GM23338 (cell line): ENCODE data around the gene C19orf47.

Source experiments
- CREB1 ChIP-seq: fragments of 250-450 bp; sonication (Bioruptor Pico); IDR thresholded peaks from 2 replicates; pipeline ENCODE4 v1.5.0; 2020; ENCODE audit warnings: low read depth, mild to moderate bottlenecking, moderate library complexity
- EZH2 ChIP-seq: fragments of 200-600 bp; sonication (generic); IDR thresholded peaks from one replicate; pipeline ENCODE4 v1.8.0; 2017; ENCODE audit warnings: antibody characterized with exemption, mild to moderate bottlenecking, low read depth; ENCODE audit not compliant: unreplicated experiment
- EZH2phosphoT487 ChIP-seq: fragments of 200-600 bp; sonication (generic); IDR thresholded peaks from one replicate; pipeline ENCODE4 v1.8.1; 2018; ENCODE audit warnings: antibody characterized with exemption; ENCODE audit not compliant: unreplicated experiment
- JUNB ChIP-seq: IDR thresholded peaks from one replicate; pipeline ENCODE4 v1.6.1; 2016; ENCODE audit warnings: antibody characterized with exemption; ENCODE audit not compliant: unreplicated experiment
- NANOG ChIP-seq: IDR thresholded peaks from 2 replicates; pipeline ENCODE4 v1.6.1; 2016; ENCODE audit warnings: antibody characterized with exemption, borderline replicate concordance
- POLR2AphosphoS5 ChIP-seq: IDR thresholded peaks from 2 replicates; pipeline ENCODE4 v1.6.1; 2016; ENCODE audit warnings: antibody characterized with exemption, low read depth
- TF ChIP-seq, protein P1 (sequence below), 2 experiments: fragments of 200-600 bp in 1 of 2; sonication (generic) in 1 of 2; conservative IDR thresholded peaks; 2 replicates each; pipeline versions ENCODE4 v1.5.1 to v1.6.1; 2016 to 2017; ENCODE audit warnings: antibody characterized with exemption in 2 of 2, low read depth in 2 of 2, mild to moderate bottlenecking in 2 of 2, moderate library complexity in 1 of 2
- TF ChIP-seq, protein P2 (sequence below): IDR thresholded peaks from one replicate; pipeline ENCODE4 v1.6.1; 2018; ENCODE audit warnings: antibody characterized with exemption; ENCODE audit not compliant: unreplicated experiment
- TF ChIP-seq, protein P3 (sequence below): IDR thresholded peaks from 2 replicates; pipeline ENCODE4 v1.6.1; 2016; ENCODE audit warnings: antibody characterized with exemption

- no peak for TF ChIP-seq NANOG
- TF ChIP-seq, protein P1, sequence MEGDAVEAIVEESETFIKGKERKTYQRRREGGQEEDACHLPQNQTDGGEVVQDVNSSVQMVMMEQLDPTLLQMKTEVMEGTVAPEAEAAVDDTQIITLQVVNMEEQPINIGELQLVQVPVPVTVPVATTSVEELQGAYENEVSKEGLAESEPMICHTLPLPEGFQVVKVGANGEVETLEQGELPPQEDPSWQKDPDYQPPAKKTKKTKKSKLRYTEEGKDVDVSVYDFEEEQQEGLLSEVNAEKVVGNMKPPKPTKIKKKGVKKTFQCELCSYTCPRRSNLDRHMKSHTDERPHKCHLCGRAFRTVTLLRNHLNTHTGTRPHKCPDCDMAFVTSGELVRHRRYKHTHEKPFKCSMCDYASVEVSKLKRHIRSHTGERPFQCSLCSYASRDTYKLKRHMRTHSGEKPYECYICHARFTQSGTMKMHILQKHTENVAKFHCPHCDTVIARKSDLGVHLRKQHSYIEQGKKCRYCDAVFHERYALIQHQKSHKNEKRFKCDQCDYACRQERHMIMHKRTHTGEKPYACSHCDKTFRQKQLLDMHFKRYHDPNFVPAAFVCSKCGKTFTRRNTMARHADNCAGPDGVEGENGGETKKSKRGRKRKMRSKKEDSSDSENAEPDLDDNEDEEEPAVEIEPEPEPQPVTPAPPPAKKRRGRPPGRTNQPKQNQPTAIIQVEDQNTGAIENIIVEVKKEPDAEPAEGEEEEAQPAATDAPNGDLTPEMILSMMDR (conservative IDR thresholded peaks at IDR 0.05; ENCODE audit: low read depth in 2 of 2), result no peak
- peak; percentile 50 for TF ChIP-seq POLR2AphosphoS5
- no peak for TF ChIP-seq EZH2
- TF ChIP-seq, protein P2, sequence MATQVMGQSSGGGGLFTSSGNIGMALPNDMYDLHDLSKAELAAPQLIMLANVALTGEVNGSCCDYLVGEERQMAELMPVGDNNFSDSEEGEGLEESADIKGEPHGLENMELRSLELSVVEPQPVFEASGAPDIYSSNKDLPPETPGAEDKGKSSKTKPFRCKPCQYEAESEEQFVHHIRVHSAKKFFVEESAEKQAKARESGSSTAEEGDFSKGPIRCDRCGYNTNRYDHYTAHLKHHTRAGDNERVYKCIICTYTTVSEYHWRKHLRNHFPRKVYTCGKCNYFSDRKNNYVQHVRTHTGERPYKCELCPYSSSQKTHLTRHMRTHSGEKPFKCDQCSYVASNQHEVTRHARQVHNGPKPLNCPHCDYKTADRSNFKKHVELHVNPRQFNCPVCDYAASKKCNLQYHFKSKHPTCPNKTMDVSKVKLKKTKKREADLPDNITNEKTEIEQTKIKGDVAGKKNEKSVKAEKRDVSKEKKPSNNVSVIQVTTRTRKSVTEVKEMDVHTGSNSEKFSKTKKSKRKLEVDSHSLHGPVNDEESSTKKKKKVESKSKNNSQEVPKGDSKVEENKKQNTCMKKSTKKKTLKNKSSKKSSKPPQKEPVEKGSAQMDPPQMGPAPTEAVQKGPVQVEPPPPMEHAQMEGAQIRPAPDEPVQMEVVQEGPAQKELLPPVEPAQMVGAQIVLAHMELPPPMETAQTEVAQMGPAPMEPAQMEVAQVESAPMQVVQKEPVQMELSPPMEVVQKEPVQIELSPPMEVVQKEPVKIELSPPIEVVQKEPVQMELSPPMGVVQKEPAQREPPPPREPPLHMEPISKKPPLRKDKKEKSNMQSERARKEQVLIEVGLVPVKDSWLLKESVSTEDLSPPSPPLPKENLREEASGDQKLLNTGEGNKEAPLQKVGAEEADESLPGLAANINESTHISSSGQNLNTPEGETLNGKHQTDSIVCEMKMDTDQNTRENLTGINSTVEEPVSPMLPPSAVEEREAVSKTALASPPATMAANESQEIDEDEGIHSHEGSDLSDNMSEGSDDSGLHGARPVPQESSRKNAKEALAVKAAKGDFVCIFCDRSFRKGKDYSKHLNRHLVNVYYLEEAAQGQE, result no peak
- TF ChIP-seq CREB1, result peak; percentile 75
- no peak for TF ChIP-seq JUNB
- TF ChIP-seq EZH2phosphoT487, result no peak
- TF ChIP-seq, protein P3, sequence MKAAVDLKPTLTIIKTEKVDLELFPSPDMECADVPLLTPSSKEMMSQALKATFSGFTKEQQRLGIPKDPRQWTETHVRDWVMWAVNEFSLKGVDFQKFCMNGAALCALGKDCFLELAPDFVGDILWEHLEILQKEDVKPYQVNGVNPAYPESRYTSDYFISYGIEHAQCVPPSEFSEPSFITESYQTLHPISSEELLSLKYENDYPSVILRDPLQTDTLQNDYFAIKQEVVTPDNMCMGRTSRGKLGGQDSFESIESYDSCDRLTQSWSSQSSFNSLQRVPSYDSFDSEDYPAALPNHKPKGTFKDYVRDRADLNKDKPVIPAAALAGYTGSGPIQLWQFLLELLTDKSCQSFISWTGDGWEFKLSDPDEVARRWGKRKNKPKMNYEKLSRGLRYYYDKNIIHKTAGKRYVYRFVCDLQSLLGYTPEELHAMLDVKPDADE, result no peak
Measured at GRCh38 chr19:40285353-40286234, 62.6 kb downstream of the C19orf47 start.
